ENCODE measurements around the gene SDK2.

Gene SDK2

GRCh38 chr17:73401911-73402310 is 242.3 kb downstream of the SDK2 start:
- DNase-seq = peak; percentile 69

DNA sequence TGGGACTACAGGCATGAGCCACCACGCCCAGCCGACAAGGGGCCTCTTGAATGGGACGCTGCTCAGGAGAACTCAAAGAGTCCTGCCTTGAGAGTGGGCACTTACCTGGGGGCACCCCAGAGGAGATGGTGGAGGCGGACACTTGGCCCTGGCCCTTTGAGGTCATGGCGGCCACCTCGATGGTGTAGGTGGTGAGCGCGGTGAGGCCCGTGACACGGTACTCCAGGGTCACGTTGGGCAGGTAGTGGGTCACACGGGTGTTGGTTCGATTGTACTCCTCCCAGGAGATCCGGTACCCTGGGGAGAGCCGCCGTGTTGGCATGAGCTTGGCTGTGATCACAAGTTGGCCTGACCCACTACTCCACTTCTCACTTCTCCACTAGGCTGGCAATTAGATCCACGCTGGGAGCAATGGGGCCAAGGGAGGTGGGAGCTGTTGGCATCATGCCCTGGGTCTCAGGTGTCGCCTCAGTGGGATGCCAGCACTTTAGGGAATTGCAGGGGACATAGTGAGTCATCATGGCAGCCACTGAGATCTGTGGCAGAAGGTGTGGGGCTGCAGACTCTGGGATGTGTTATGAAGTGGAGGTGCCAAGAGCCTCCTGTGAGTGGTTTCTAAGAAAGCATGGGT is 243.2 kb downstream of the SDK2 start:
- no peak for DNase-seq

- no peak for DNase-seq
These were observed 245.2 kb downstream of the SDK2 start for GRCh38 chr17:73399056-73399455.

DNA sequence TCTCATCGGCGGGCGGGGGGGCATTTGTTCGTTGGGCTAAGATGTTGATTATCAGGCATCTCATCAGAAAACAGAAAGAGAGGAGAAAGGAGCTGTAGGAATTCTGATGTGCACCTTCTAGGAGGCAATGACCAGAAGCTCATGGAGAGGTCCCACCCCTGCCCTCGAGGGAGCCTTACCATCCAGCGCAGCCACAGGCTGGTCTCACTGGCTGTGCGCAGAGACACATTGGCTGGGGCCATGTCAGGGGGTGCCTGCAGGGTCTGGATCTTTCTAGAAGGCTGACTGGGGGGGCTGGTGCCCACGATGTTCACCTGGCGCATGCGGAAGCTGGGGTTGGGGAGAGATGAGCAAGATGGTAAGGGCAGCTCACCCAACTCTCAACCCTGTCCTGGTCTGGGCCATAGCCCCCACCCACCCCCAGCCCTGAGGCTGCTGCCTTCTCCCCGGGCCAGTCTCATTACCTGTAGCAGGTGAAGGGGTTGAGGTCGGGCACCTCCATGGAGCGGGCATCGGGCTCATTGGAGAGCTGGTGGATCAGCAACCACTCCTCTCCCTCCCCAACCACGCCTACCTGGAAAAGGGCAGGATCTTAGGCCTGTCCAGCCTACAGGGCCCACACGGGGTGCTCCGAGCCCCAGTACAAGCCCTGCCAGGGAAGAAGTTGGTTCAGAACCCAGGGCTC is 246.2 kb downstream of the SDK2 start:
- no peak for DNase-seq

DNA sequence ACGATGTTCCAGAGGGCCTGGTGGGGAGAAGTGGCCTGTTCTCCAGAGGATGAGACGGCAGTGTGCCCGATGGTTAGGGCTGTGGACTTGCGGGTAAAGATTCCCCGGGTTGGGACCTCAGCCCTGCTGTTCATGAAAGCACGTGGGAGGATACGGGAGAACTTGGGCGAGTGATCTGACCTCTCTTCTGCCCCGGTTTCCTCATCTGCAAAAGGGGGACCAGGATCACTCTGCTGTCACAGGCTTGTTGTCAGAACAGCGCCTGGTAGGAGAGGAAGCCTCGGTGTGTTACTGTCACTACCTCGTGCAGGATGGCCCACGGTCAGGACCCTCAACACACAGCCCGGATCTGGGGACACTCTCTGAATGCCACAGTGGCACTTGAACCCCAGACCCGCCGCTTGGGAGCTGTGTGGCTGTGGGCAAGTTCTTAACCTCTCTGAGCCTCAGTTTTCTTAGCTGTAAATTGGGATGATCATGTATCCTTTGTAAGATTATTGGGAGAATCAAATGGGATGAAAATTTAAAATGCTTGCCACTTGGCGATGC is 246.9 kb downstream of the SDK2 start:
- DNase-seq = no peak

DNA sequence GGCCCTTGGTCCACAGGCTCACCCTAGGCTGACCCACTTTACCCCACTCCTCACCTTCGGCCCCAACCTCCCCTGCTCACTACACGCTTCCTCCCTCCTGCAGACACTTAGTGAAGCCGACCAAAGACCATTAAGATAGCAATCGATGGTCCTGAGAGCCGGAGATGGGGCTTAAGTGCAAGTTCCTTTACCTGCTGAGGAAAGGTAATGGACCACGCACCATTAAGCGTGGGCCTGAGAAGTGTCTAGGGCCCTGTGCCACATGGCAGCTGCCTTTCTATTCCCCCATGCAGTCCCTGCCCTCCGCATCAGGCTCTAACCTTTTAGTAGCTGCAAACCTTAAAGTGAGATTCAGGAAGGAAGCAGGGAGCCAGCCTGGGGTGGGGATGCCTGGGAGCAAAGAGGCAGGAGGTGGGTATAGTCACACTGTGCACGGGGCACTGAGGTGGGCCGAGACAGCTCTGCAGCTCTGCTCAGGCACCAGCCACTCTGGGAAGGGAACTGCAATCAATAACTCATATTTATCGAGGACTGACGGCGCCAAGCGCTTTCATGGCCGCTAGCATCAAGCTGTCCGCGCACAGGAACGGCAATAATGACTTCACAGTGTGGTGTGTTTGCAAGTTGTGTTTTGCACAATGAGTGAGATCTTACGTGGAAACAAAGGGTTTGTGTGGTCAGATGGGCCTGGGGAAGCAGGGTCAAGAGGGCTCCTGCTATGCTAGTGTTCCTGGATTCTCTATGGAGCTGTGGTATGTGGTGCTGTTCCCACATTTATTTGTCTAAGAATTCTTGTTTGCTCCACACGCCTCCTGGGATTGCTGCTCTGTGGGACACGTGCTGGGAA is 247.6 kb downstream of the SDK2 start:
- DNase-seq = no peak

DNA sequence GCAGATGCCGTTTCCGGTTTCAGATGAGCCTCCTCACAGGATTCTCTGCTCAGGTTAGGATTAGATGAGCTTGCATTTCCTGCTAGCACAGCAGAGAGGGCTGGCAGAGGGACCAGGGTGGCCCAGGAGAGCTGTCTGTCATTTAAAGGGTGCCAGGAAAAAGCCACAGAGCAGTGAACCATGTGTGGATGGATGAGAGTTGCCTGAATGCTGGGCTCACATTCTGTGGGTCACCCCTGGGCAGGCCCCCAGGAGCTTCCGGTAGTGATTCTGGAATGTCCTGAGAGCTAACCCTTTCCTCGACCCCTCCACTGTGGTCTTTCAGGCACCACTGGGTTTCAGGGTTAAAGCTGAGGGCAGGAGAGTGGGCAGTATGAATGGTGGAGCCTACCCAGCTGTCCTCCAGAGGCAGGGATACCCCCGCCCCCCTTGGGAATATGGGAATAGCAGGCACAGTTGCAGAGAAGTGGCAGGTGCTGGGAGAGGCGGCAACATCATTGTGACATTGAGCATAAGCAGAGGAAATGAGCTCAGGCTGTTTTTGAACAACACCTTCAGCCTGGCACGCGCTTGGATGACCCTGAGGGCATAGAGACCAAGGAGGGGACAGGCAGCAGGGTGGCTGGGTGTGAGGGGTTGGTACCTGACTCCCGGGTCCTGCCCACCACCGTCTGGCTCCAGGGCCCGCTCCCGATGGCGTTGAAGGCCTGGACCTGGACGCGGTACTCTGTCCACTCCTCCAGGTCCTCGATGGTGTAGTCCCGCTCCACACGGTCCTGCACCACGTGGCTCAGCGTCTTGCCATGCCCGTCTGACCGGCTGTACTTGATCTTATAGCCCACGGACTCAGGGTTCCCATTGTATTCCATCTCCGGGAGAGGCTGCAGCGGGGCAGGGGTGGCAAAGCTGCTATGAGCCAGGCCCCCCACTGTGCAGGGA is 249.5 kb downstream of the SDK2 start:
- DNase-seq = no peak

DNA sequence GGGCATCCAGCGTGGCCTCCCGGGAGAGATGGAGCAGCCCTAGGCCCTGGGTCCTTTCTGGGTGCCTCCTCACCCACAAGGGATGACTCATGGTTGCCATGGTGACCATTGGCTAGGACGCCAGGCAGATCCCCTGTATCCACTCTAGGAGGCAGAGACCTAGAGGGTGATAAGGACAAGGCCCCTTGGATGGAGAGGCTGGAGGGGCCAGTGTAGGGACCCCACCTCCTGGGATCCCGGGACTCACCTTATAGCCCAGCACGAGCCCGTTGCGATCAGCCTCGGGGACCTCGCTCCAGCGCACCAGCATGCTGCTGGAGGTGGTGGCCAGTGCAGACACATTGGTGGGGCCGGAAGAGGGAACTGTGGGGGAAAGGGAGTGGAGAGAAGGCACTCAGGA is 250.3 kb downstream of the SDK2 start:
- no peak for DNase-seq

- DNase-seq = no peak
These were observed 250.9 kb downstream of the SDK2 start for GRCh38 chr17:73393381-73393780.

DNA sequence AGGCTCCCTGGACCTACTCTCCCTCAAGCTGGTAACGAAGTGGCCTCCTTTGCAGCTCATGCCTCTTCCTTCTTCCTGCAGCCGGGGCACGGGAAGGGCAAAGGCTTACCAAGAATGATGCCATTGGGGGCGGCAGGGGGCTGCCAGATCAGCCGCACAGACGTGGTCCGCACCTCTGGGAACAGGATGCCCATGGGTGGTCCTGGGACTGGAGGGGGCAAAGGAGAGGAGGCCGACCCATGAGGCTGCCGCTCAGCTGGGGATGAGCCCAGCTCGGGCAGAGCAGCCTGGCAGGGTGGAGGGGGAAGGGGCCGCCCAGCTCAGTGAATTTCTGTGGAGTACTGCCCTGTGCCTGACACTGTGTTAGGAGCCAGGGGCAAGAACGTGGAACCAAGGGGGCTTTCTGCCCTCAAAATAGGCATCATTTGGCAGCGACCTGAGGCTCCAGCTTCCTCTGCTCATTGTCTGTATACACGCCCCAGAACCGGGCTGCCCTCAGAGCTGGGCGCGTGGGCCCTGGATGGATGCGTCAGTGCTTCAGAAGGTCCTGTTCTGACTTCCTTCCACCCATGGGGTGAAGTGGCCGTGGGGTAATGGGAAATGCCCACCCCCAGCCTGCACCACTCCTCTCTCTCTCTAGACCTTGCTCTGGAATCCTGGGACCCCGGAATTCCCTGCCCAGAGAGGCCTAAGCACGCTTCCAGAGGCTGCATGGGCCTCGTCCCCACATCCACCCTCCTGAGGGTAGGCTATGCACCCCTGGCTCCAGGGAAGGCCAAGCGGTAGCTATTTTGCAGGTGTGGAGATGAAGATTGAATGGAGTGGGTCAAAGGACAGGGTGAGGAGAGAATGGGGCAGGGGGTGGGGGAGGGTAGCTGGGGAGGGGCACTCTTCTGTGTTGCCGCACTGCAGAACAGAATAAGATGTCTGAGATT is 252.6 kb downstream of the SDK2 start:
- DNase-seq = no peak

- DNase-seq = no peak
These were observed 253.4 kb downstream of the SDK2 start for GRCh38 chr17:73390851-73391250.

DNA sequence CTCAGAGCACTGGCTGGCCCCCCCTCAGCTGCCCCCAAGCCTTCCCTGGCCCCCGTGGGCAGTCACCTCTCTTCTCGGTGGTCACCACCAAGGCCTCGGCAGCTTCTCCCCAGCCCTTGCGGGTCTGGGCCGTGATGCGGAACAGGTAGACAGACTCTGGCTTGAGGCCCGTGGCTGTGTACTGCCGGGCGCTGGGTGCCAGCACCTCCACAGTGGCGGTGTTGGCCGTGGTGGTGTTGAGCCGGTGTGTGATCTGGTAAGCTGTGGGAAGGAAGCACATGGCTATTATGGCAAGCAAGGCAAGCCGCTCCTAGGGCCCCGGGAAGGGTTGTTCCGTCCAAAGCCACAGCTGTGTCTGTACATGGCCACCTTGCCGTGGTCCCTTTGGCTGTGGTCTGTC is 254.0 kb downstream of the SDK2 start:
- DNase-seq = no peak

GRCh38 chr17:73389411-73389810 is 254.8 kb downstream of the SDK2 start:
- no peak for DNase-seq

DNA sequence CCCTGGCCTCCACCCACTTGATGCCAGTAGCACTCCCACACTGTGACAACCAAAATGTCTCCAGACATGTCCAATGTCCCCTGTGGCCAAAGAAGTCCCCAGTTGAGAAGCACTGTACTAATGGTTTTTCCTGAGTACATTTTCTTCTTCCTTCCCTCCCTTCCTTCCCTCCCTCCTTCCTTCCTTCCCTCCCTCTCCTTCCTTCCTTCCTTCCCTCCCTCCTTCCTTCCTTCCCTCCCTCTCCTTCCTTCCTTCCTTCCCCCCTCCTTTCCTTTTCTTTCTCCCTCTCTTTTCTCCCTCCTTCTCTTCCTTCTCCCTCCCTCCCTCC is 255.7 kb downstream of the SDK2 start:
- no peak for DNase-seq

GRCh38 chr17:73387746-73388577 is 256.3 kb downstream of the SDK2 start:
- DNase-seq = no peak

GRCh38 chr17:73386561-73386960 is 257.7 kb downstream of the SDK2 start:
- no peak for DNase-seq

DNA sequence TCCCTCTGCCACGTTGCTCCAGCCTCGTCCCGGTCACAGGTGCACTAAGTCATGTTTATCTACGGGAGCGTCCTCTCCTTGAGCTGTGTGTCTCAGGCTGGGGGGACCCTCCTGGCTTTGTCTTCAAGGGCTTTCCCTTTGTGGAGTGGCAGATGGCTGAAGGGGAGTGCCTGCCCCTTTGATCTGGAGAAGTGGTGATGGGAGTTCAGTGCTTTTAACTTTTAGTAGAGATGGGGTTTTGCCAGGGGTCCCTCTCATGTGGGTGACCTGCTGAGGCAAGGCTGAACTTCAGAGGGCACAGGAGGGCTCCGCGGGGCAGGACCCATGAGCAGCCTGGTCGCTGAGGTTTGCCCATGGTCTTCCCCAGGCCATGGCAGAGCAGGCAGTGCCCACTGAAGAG is 259.3 kb downstream of the SDK2 start:
- peak; percentile 72 for DNase-seq

GRCh38 chr17:73380439-73381106 is 263.7 kb downstream of the SDK2 start:
- DNase-seq = no peak

- no peak for DNase-seq
These were observed 264.4 kb downstream of the SDK2 start for GRCh38 chr17:73379826-73380225.

DNA sequence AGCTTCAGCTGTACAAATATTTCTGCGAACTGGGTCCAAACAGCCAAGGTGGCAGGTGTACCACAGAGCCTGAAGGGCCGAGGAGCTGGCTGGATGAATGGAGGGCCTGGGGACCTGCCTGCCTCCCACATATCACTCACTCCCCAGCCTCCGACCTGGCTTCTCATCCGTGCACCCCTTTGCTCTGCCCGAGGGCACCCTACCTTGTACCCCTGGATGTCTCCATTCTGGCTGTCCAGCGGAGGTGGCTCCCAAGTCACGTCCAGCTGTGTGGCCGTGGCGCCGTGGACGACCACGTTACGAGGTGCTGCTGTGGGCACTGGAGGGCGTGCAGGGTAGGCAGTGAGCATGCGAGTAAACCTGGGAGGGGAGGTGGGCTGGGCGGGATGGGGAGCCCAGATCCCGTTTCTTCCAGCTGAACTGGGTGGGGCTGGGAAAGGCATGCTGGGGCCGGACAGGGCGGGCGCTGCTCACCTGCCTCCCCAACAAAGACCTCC is 265.2 kb downstream of the SDK2 start:
- no peak for DNase-seq

Measured in NCI-H524 treated with DMSO at 0.1 percent for 48 hours (cell line).